Fibroblast of upper back skin (primary cell): ENCODE data around the gene HACD1.

Experiments used
- DNase-seq: peaks from one replicate; pipeline ENCODE4 v3.0.0-alpha.2; 2013

Gene HACD1, protein sequence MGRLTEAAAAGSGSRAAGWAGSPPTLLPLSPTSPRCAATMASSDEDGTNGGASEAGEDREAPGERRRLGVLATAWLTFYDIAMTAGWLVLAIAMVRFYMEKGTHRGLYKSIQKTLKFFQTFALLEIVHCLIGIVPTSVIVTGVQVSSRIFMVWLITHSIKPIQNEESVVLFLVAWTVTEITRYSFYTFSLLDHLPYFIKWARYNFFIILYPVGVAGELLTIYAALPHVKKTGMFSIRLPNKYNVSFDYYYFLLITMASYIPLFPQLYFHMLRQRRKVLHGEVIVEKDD

DNA sequence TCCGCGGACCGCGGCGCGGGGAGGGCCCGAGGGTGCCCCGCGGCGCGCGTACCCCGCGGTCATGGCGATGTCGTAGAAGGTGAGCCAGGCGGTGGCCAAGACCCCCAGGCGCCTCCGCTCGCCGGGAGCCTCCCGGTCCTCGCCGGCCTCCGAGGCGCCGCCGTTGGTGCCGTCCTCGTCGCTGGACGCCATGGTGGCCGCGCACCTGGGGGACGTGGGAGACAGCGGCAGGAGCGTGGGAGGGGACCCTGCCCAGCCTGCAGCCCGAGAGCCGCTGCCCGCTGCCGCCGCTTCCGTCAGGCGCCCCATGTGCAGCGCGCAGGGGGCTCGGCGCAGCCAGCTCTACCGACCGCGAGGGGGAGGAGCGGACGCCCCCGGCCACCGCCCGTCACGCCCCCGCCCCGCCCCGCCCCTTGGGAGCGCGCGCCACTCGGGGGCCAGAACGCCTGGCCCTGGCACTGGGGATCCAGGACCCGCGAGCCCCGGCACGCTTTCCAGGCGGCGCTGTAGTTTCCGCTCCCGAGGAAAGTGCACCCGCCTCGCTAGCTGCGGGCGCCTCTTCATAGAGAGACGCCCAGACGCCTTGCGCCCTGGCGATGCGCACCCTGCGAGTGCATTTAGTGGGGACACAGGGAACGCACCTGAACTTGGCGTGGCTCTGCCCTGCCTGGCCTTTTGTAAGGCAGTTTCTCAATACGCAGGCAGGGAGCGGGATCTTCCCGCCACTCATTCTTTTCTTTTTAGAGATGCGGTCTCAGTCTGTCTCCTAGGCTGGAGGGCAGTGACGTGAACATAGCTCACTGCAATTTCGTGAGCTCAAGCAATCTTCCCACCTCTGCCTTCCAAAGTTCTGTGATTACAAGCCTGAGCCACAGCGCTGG is at the start of gene HACD1:
Gene HACD1, minus strand, starts transcription at position 344 of the 881 bp plus-strand sequence. Its CDS starts 35 bp downstream, at position 309.
- DNase-seq = peak; percentile 67

DNA sequence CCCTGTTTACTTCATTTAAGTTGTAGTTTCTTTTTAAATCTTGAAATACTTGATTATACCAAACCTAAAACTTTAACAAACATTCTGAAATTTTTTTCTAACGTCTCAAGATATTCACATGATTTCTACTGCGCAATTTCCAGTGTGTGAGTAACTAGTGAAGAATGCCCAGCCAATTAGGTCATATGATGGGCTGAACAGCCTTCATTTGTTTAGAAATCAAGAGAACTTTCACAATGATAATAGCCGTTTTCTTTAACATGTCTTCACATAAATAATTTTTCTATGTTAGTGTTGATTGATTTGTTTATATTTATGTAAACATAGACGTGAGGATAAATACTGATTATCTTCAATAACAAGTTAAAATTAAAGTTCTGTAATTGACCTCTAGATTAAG is 48.6 kb upstream of the HACD1 start:
- DNase-seq = peak; percentile 83

DNA sequence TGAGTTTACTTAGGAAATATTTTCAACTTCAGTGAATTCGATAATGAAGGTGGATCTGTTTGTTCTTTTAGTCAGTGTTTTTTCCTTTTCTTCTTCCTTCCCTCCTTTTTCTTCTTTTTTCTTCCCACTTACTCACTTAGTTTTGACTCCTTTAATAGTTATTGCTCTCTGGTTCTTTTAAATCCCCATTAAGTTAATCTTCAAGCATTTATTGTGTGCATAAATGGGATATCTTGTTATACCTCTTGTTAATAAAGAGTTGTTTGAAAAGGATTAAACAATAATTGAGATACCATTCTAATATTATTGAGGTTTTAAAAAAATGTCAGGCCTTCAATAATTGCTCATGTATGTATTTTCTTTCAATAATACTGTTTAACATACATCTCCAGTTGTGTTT is 46.3 kb upstream of the HACD1 start:
- no peak for DNase-seq

DNA sequence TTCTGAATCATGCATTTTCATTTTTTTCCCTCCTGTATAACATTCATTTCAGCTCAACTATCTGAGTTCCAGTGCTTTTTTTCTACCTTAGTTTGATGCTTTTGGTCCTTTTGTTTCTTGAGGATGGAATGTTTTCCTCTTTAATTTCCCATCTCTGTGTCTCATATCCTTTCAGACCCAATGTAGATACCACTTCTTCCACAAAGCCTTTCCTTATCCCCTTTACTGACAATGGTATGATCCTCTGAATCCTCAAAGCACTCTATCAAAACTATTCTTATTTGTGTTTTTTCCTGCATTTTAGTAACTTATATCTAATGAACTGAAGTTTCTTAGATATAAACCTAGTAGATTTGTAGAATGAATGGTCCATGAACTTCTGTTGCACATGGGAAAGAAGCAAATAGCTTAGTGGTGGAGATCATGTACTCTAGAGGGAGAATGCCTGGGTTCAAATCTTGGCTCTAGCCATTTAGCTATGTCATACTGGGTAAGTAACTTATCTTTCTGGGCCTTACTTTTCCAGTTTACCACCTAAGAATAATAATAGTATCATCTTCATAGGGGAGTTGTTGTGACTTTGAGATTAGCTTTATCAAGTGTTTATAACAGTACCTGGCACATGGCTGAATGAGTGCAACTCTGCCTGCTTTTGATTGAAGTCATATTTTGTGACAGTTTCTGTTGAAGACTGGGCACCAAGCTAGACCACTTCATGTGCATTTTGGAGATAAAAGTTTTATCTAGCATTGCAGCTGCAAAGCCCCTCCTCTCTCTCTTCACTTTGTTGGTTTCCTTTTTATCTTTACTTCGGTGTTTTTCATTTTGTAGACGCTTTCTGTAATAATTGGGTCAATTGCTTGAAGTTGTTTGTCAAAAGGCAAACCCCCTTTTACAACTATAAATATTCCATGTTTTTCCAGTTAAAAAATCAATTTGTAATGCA is 45.3 kb upstream of the HACD1 start:
- DNase-seq = no peak

DNA sequence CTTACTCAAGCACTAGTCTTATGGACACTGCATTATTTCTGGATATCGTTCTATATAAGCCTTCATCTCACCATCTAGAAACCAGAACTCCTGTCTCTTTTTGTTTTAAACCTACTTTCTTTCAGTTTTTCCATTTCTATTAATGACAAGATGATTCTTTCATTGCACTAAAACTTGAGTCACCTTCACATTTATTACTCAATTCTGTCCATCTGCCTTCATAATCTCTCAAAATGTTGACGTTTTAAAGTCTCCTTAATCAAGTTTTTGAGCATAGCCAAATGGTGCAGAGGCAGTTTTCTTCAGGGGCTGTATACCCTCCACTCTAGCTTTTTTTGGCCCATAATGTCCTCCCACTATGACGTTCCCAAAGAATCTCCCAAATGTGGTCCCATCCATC is 44.3 kb upstream of the HACD1 start:
- no peak for DNase-seq

DNA sequence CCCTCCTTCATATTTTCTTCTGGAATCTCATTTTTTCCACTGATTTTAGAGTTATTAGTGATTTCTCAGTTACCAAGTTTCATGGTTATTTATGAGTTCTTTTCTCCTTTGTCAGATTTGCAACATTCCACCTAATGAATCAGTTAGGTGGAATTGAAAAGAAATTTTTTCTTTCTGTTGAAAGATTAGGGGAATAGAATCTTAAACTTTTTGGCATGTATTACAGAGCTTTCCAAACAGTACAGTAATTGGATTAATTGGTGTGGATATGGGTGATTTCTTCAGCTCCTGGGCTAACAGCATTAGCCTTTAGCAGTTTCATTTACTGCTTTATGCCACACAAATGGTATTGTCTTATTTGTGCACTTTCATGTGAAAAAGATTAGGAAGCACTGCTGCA is 43.7 kb upstream of the HACD1 start:
- peak; percentile 35 for DNase-seq

DNA sequence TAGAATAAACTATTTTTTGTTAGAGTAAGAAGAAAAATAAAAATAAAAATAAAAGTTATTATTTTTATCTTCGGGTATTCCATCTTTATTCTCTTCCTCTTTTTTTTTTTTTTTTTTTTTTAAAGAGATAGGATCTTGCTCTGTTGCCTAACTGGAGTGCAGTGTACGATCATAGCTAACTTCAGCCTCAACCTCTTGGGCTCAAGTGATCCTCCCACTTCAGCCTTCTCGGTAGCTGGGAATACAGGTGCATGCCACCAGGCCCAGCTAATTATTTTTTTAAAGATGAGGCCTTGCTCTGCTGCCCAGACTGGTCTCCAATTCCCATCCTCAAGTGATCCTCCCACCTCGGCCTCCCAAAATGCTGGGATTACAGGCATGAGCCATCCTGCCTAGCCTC is 42.2 kb upstream of the HACD1 start:
- DNase-seq = no peak

DNA sequence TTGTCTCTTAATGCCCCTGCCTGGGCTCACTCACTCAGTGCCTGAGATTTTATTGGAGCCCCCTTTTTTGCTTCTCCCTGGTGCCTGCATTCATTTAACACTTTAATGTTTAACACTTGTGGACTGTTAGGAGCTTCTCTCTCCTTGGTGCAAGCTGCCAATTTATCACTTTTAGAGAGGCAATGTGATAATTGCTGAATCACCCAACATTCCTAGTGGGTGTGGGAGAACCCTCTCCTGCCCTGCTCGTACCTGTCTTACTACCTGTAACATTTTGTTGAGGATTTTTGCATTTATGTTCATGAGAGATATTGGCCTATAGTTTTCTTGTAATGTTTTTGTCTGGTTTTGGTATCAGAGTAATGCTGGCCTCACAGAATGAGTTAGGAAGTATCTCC is 39.9 kb upstream of the HACD1 start:
- no peak for DNase-seq

DNA sequence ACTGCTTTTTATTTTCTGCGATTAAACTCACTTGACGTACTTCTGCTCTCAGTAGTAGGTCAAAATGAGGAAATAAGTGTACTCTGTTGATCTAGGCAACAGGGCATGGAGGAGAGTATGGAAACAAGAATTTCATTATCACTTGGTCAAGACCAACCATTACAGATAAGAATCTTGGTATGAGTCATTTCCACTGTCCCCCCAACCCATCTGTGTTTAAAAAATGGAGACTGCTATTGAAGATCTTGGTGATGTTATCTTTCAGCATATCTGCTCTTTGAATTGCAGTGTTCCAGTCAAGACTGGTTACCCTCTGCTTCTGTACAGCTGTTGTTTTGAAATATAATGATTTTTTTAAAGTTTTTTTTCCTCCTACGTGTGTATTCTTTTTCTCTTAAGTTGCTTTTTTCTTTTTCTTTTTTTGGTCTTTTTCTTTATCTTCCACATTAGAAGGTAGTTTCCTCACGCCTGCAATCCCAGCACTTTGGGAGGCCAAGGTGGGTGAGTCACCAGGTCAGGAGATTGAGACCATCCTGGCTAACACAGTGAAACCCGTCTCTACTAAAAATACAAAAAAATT is 38.5 kb upstream of the HACD1 start:
- DNase-seq = no peak

DNA sequence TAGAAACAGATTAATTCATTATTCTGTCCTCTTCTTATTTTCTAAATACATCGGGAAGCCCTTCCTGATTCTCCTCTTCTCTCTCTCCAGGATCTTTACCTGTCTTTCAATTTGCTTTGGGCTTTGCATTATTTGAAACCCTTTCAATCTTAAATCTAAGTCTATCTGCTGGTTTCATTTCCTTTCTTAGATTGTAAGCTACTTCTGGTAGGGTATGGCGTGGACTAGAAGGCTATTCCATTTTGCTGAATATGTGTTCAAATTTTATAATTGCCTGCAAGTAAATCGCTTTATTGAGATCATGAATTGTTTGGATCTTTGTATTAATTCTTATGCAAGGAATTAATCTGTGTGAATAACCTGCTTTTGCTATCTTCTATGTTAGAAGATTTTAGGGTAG is 37.8 kb upstream of the HACD1 start:
- DNase-seq = no peak

DNA sequence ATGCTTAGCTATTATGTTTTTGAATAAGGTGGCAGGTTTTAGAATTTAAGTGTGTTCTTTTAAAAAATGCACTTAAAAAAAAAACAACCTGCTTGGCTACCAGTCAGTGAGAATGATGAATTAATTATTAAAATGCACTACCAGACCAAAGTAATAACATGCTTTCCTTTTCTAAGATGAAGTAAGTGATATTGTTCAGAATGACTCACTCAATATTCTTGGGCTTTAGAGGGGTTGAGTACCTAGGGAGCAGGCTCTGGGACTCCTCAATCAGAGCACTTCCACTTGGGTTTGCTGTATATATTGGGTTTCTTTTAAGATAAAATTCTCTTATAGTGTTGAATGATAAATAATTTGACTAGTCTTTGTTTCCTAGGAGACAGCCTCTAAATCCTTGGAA is 35.4 kb upstream of the HACD1 start:
- DNase-seq = no peak

DNA sequence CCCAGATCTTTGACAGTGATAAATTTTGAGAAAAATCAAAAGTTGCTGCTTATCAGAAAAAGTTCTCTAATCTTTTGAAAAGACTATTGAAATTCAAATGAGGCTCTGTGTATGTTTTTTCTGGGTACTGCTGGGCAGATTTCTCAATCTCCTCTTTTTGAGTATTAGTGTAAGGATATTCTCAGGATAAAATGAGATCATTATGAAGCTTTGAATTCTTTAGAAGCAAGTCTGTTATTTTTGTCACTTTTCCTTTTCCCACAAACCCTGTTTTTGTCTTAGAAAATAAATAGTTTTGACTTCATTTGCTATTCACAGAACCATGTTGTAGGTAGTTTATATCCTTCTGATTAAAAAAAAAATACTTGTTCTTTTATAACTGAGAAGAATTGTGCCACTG is 34.7 kb upstream of the HACD1 start:
- DNase-seq = no peak

DNA sequence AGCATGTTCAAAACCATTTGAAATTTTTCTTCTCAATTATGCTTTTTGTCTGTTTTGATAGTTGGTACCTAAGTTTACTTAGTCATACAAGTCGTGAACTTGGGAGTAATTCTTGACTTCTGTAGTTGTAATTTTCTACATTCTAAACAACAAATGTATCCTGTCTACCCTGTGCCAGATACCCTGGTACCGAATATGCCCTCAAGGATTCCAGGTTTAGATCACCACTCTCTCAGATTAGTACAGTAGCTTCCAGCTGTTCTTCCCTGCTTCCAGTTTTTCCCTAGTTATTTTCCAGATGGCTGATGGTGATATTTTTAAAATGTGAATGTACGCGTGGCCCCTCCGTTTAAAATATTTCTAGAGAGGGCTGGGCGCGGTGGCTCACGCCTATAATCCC is 33.2 kb upstream of the HACD1 start:
- DNase-seq = no peak

DNA sequence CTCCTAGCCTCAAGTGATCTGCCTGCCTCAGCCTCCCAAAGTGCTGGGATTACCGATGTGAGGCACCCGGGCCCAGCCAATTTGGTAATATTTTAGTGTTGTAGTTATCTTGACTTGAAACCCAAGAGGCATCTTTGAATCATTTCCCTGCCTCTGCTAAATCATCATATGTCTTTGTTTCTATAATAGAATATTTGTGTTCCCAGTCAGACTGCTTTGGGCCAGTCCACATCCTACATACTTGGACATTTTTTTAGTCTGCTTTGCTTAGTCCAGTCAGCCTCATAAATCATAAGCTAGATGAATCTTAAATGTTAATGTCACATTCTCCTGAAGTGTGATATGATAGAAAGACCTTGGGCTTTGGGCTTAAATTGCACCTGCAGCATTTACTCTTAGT is 32.7 kb upstream of the HACD1 start:
- peak; percentile 62 for DNase-seq

DNA sequence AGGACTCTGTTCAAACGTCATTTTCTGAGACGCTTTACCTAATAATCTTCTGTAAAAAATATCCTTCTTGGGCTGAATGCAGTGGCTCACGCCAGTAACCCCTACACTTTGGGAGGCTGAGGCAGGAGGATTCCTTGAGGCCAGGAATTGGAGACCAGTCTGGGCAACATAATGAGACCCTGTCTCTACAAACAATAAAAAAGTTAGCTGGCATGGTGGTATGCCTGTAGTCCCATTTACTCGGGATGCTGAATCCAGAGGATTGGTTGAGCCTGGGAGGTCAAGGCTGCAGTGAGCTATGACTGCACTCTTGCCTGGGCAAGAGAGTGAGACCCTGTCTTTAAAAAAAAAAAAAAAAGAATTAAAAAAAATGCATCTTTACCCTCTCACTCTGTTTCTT is 31.9 kb upstream of the HACD1 start:
- no peak for DNase-seq

DNA sequence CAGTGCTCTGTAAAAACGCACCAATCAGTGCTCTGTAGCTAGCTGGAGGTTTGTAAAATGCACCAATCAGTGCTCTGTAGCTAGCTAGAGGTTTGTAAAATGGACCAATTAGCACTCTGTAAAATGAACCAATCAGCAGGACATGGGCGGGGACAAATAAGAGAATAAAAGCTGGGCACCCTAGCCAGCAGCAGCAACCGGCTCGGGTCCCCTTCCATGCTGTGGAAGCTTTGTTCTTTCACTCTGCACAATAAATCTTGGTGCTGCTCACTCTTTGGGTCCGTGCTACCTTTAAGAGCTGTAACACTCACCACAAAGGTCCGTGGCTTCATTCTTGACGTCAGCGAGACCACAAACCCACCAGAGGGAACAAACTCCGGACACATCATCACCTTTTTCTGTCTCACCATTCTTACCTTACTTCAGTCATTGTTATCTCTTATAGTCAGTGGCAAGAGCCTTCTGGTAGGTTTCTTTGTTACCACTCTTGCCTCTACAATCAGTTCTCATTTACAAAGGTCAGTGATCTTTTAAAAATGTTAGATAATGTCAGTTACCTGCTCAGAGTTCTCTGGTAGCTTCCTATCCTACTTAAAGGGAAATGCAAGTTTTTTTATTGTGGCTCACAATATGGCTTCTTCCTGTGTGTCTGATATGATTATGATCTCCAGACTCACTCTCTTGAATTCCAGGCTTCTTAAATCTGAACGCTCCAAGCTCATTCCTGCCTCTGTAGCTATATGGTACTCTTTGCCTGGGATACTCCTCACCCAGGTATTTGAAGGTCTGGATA is 31.3 kb upstream of the HACD1 start:
- no peak for DNase-seq

DNA sequence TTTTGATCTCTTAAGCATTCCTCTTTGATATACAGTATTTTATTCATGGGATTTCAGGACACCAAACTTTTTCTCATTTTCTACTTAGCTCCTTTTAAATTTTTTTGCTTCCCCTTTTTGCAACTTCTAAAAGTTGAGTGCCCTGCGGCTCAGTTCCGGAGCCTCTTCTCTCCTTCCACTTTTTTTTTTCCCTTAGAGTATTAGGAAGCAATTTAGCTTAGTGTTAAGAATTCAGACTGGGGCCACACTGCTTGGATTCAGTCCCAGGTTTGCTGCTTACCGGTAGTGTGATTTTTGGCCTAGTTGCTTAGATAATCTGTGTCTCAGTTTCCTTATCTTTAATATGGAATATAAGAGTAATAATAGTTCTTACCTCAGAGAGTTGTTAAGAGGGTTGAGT is 30.2 kb upstream of the HACD1 start:
- no peak for DNase-seq

DNA sequence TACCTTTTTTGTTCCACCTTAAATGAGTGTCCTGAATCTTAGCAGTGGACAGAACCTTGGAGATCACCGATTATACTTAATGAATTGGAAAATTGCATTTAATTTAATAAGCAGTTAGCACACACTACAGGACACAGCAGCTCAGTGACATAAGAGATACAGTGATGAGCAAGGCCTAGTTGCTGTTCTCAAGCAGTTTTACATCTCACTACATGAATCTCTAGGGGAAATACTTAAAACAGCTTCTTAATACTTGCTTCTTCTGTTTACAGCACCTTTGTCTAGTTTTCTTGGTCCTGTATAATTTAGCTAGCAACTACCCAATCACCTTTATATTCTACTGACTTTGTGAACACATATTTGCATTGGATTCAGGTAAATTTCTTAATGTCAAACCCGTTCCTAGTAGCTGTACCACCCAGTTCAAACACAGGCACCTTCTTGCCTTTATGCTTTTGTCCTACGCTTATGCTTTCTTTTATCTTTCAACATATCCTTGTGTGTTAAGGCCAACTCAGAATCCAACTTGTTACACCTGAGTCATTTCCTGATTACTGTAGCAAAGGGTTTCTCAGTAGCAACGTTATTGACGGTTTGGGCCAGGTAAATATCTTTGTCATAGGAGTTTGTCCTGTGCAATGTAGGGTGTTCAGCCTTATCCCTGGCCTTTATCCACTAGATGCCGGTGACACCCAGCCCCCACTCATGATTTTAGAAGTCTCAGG is 28.6 kb upstream of the HACD1 start:
- DNase-seq = no peak

DNA sequence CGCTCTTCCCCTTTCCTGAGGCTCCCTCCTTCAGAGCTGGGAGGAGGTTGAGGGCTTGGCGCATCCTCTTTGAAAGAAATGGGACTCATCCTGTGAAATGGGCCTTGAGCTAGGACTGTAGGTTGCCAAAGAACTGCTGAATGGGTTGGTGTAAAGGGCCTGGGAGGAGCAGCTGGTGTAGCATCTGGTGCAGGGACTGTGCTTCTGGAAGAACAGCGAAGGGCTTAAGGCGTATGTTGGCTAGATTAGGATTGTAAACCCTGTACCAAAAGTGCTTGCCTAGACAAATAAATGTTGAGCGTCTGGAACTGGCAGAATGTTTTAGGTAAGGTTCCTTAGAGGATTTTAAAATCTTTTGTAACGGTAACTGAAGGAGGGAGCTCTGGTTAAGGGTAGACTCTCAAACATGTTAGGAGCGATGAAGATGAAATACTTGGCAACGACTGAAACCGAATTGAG is 27.3 kb upstream of the HACD1 start:
- peak; percentile 24 for DNase-seq

DNA sequence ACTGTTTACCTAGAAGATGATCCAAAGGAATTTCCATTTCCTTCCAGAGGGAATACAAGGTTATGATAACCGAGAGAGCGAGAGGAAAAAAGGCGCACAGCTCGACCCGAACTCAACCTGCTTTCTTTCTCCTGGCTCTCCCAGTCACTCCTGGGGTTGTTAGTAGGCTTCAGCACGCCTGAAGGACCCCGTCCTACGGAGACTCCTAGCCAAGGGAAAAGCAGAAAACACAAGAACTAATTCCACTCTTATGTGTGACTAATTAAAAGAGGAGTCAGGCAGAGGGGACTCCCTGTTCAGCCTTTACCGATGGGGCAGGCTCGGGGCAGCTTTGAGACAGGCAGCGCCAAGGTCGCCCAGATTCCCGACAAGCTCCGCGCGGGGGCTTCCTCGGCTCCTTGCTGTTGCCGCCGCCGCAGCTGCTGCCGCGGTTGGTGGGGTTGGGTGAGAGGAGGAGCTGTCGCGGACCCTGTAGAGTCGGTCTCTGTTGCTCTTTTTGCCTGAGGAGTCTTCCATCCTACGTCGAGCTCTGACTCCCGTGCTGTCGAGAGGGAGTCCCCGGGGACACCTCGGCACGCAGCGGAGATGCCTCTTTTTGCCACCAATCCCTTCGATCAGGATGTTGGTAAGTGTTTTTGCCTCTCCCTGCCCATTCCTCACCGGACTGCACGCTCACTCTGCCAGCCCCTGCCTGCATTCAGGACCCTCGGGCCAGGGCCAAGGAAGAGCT is 26.7 kb upstream of the HACD1 start, which contains the start of gene STAM:
Gene STAM, plus strand, starts transcription at position 397 of the 730 bp plus-strand sequence. Its CDS starts 189 bp downstream, at position 586.
- peak; percentile 94 for DNase-seq
